NCI-H345 treated with DMSO at 0.1 percent for 48 hours (cell line): ENCODE data around the gene ATP5MG.
"Not testable (repeated sequence)": the region's sequence is repeated elsewhere in the genome, so short reads cannot be mapped to it uniquely, and the experiment has no call there.

Experiments
- DNase-seq: peaks from one replicate; lab custom pipeline; 2025; ENCODE audit not compliant: unreplicated experiment; lab: John Stamatoyannopoulos, UW

Gene ATP5MG

DNA sequence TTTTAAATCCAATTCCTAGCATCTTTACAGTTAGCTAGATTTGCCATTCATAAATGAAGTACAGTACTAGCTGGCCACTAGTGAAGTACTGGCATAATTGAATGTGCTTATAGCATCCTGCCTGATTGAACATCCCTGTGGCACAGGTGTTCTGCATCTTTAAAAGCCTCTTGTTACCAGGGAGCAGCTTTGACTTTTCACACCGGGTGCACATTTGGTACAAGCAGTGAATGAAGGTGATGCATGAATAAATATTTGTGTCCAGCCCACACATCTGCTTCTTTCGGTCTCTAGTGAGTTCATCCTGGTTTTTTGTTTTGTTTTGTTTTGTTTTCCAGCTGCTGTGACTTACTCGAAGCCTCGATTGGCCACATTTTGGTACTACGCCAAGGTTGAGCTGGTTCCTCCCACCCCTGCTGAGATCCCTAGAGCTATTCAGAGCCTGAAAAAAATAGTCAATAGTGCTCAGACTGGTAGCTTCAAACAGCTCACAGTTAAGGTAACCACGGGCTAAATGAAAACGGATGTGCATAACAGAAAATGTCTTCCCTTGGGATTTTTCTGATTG is 5.3 kb downstream of the ATP5MG start:
- DNase-seq = peak; percentile 99

GRCh38 chr11:118410055-118410745 is 8.8 kb downstream of the ATP5MG start:
- DNase-seq = no peak

DNA sequence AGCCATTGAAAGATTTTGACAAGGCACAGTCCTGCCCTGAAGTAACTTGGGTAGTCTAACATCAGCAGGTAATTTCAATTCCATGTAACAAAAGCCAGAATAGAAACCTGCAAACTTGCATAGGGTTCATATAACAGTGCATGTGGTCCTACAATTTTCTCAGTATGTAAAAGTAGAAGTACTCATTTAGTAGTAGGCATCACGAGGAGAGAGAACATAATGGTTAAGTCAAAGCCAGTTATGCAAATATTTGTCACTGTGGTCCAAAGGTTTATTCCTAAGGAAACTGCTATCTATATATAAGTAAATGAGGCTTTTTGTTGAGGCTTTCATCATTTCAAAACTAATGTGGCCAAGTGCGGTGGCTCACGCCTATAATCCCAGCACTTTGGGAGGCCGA is 10.1 kb downstream of the ATP5MG start:
- no peak for DNase-seq

GRCh38 chr11:118412921-118413320 is 11.5 kb downstream of the ATP5MG start:
- DNase-seq = no peak

- DNase-seq = no peak
Observed at GRCh38 chr11:118415062-118415738, 13.8 kb downstream of the ATP5MG start.

DNA sequence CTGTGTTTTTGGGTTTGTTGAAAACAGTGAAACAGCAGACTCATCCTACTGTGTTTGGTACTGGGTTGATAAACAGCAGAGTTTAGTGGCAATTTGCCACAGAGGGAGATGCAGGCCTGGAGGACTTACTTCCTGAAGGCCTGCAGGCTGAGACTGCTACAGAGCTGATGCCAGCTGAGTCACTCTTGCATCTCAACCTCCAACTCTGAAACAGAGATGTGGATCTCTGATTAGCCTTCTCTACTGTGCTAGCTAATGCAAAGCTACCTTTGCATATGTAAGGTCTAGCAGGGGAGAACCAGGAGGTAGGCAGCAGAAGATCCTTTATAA is 14.3 kb downstream of the ATP5MG start:
- no peak for DNase-seq

DNA sequence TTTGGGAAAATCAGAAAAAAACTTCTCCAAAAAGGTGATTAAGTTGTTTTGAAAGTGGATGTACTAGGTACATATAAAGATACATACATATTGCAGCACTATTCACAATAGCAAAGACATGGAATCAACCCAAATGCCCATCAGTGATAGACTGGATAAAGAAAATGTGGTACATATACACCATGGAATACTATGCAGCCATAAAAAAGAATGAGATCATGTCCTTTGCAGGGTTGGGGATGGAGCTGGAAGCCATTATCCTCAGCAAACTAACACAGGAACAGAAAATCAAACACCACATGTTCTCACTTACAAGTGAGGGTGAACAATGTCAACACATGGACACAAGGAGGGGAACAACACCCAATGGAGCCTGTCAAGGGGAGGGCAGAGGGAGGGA is 15.5 kb downstream of the ATP5MG start:
- DNase-seq = not testable (repeated sequence)

- DNase-seq = no peak
Observed at GRCh38 chr11:118417801-118418200, 16.4 kb downstream of the ATP5MG start.

DNA sequence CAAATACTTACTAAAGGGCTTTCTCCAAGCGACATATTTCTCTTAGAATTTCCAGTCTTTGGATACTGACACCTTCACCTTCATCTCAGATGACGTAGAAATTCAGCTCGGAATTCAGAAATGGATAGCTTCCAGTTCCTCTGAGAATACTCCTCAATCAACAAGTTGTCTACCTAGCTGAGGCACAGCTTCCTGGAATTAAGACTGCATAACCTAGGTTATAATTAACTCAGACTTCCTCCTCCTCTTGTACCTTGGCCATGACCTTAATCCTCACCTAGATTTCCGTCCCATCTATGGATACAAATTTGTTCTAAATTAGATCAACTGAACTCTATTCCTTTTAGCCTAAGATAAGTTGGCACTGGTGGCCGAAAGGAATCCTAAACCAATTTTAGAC is 17.4 kb downstream of the ATP5MG start:
- DNase-seq = no peak

- DNase-seq = no peak
Observed at GRCh38 chr11:118427707-118428106, 26.3 kb downstream of the ATP5MG start.

DNA sequence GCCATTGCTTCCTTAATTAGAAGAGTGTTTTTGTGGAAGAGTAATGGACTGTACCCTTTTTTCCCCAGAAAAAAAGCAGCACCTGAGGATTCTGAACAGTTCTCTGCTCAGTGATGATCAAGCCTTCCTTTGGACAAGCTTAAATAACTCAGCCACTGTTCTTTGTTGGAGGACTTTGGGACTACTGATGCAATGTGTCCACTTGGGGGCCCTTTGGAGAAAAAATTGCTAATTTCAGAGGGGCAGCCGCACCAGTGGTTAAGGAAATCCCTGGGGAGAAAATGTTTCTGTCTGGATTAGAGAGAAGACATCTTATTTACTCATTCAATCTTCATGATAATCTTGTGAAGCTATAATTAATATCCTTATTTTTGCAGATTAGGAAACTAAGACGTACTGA is 29.6 kb downstream of the ATP5MG start:
- DNase-seq = no peak

DNA sequence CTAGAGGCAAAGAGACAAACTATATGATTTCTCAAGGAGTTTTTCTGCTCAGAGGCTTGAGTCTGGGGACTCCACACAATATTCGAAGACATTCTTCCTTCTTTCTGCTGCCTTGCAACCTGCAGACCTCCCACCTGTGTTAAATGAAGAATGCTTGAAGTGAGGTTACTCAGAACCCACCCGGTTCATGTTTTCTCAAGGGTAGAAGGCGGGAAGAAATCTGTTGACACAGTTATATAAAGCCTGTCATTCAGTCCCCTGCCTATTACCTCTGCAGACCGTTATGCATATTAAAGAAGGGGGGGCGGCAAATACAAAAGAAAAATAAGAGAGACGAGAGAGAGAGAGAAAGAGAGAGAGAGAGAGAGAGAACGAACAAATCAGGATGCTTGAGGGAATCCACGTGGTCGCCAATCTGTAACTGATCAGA is 32.7 kb downstream of the ATP5MG start:
- DNase-seq = no peak

DNA sequence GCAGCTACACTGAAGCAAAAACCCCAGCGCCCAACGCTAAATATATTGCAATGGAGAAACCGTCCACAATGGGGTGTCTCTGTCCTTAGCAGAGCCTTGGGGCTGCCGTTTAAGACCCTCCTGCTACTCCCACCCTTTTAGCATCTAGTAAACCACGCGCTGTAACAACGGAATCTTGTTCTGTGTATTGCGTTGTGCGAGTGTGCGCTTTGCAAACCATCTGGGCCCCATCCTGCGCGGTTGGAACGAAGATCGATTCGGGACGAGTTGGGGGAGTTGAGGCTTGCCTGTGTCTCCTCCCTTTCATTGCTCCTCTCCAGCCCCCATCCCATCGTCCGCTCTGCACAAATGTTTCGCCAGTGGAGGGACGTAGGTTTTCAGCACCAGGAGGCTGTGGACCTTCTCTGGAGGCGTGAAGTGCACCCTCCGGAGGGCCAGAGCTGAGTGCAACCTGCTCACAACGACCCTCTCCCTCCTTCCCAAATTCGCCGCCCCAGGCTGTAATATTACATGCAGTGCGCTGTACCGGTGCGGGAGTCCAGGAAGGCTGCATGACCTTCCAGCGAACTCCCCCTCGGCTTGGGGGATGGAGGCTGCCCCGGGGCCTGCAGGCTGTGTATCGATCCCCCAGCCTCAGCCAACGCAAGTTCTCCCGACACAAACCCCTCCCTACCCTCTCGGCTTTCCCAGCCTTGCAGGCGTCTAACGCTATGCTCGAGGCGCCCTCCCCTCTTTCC is 33.3 kb downstream of the ATP5MG start:
- DNase-seq = peak; percentile 48

- DNase-seq = peak; percentile 87
Observed at GRCh38 chr11:118435290-118435892, 34.0 kb downstream of the ATP5MG start.

GRCh38 chr11:118435893-118436624 is 34.7 kb downstream of the ATP5MG start, which contains the start of gene KMT2A:
TSS of gene KMT2A (plus strand) at chr11:118436492. CDS start at chr11:118436513, 21 bp downstream.
- peak; percentile 93 for DNase-seq

- DNase-seq = no peak
Observed at GRCh38 chr11:118436639-118437207, 35.3 kb downstream of the ATP5MG start.

DNA sequence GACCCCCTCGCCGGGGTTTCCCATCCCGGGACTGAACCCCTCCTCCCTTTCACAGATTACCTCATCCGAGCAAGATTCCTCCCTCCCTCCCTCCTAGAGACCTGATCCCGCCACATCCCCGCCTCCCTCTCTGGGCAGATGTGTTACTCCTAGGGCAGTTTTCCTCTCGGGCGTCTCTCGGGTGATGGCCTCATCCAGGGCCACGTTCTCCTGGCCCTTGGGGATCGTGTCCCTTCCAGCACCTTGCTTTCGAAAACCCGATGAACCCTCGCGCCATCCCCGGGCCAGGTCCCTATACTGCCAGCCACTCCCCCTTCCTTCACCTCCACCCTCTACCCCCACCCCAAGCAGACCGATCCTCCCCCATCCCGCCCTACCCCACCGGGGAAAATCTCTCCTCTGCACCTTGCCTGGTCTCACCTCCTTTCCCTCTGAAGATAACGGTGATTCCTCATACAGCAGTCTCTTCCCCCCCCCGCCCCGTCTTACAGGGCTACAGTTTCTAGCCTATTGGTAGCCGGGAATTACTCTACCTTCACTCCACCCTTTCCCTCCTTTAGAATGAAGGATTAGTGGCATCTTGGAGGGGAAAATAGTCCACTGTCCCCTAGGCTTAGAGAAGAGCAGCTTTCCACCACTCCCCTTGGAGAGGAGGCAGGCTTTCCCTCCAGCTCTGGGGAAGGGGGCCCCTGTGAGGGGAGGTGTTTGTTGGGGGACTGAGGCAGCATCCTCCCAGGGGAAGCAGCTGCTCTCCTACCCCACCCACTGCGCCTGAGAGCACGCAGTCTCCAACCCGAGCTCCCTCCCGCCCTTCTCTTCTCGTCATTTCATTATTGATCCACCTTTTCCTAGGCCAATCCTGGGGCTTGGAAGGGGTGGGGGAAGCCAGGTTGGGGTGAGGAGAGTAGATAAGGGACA is 36.1 kb downstream of the ATP5MG start:
- DNase-seq = peak; percentile 40

DNA sequence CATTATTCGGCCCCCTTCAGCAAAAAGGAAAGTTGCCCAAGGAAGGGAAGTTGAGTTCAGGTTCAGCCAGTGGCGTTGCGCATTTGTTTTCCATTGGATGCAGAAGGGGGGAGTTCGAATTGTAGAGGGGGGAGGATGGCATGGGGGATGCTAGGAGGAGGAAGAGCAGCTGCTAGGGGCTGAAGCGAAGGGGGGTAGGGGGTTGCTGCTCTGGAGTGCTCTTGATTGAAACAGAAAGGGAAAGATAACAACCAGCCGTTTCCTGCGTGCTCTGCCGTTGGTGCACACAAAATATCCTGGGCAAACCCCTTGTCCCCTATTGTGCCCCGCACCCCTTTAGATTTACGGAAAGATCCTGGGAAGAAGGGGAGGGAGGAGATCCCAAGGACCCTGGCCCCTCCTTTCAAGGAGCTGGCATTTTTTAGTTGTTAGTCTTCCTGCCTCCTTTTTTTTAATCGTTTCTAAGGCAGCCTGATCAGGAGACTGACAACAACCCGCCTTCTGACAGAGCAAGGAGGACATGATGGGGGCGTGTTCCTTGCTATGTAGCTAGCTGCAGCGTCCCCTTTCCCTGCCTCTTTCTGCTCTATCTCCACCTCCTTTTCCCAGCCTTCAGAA is 37.0 kb downstream of the ATP5MG start:
- DNase-seq = no peak

- DNase-seq = no peak
Observed at GRCh38 chr11:118439646-118440045, 38.2 kb downstream of the ATP5MG start.
